Tibial artery (tissue), 4 donors: ENCODE data around the gene OPN3.
"Not testable (repeated sequence)": the region's sequence is repeated elsewhere in the genome, so short reads cannot be mapped to it uniquely, and the experiment has no call there.

Experiments used
- DNase-seq, 2 donors: peaks; one replicate each; pipeline ENCODE4 v3.0.0-alpha.2; 2019
- H3K27ac ChIP-seq, 2 donors: fragments of 200-600 bp; sonication (generic) in 1 of 2; 1 replicate in 1 of 2; 2 replicates in 1 of 2; pipeline ENCODE4 v1.5.1; 2018 to 2019; ENCODE audit warnings: mild to moderate bottlenecking in 1 of 2
- H3K27me3 ChIP-seq, 2 donors: fragments of 200-600 bp; sonication (generic) in 1 of 2; one replicate each; pipeline versions ENCODE4 v1.5.1 to v1.6.0; 2016 to 2019
- H3K36me3 ChIP-seq, 3 donors: fragments of 200-600 bp; sonication (generic) in 2 of 3; one replicate each; pipeline ENCODE4 v1.5.1; 2016 to 2019; ENCODE audit warnings: mild to moderate bottlenecking in 2 of 3
- H3K4me1 ChIP-seq, 4 donors: fragments of 200-600 bp; sonication (generic) in 2 of 4; 1 replicate in 3 of 4; 2 replicates in 1 of 4; pipeline ENCODE4 v1.5.1; 2016 to 2019
- H3K4me3 ChIP-seq, 2 donors: fragments of 200-600 bp; sonication (generic) in 1 of 2; 1 replicate in 1 of 2; 2 replicates in 1 of 2; pipeline ENCODE4 v1.5.1; 2018 to 2019; ENCODE audit warnings: mild to moderate bottlenecking in 2 of 2
- H3K9me3 ChIP-seq, 3 donors: fragments of 200-600 bp; sonication (generic) in 1 of 3; one replicate each; pipeline ENCODE4 v1.5.1; 2016 to 2019
- CTCF ChIP-seq, 2 experiments: fragments of 200-600 bp in 1 of 2; fragments of 450-650 bp in 1 of 2; IDR thresholded peaks; one replicate each; pipeline ENCODE4 v1.5.1; 2017 to 2019; ENCODE audit warnings: antibody characterized with exemption in 2 of 2, mild to moderate bottlenecking in 1 of 2, moderate library complexity in 1 of 2
- intact Hi-C: fragments of 100-400 bp; cut with DNase I; formaldehyde crosslinking; loops from one replicate; pipeline ENCODE4 v1.15.0; 2023; ENCODE audit warnings: low total_unique reads

The OPN3 gene

GRCh38 chr1:241674805-241675384 lies 34.7 kb upstream of the OPN3 start:
- intact Hi-C loops: no loop called here
- Histone ChIP-seq H3K27me3 (no peaks in the 10 kb centered on the region), H3K4me3 (no peak overlapping the region), H3K36me3 (no peaks in the 10 kb centered on the region), H3K27ac (no peak overlapping the region), H3K4me1 (no peaks in the 10 kb centered on the region), H3K9me3 (no peaks in the 10 kb centered on the region)
- no peak for TF ChIP-seq CTCF (IDR thresholded peaks at IDR 0.05)
- DNase-seq: no peak

- no peak for TF ChIP-seq CTCF (IDR thresholded peaks at IDR 0.05)
- no peaks in the 10 kb centered on the region for H3K27me3 ChIP-seq
- intact Hi-C loops: no loop called here
- H3K4me1 ChIP-seq: no peaks in the 10 kb centered on the region
- no peaks in the 10 kb centered on the region for H3K36me3 ChIP-seq
- H3K27ac ChIP-seq: no peak overlapping the region
- DNase-seq: no peak
- no peaks in the 10 kb centered on the region for H3K9me3 ChIP-seq
- no peak overlapping the region for H3K4me3 ChIP-seq
Observed at GRCh38 chr1:241672301-241672700, 32.1 kb upstream of the OPN3 start.

GRCh38 chr1:241666419-241666818 lies 26.2 kb upstream of the OPN3 start:
- intact Hi-C loops: no loop called here
- Histone ChIP-seq H3K27me3 (no peaks in the 10 kb centered on the region), H3K27ac (no peak overlapping the region), H3K4me1 (no peaks in the 10 kb centered on the region), H3K36me3 (no peaks in the 10 kb centered on the region), H3K4me3 (no peak overlapping the region), H3K9me3 (no peaks in the 10 kb centered on the region)
- no peak for TF ChIP-seq CTCF (IDR thresholded peaks at IDR 0.05)
- DNase-seq: no peak

GRCh38 chr1:241660424-241660972 lies 20.3 kb upstream of the OPN3 start:
- Histone ChIP-seq H3K9me3 (no peaks in the 10 kb centered on the region), H3K36me3 (no peaks in the 10 kb centered on the region), H3K27ac (no peak overlapping the region), H3K4me1 (no peaks in the 10 kb centered on the region), H3K27me3 (no peaks in the 10 kb centered on the region), H3K4me3 (no peak overlapping the region)
- no peak for DNase-seq
- TF ChIP-seq CTCF (IDR thresholded peaks at IDR 0.05): no peak
- intact Hi-C loops: no loop called here

- intact Hi-C loops, H3K9me3 ChIP-seq, H3K27me3 ChIP-seq, H3K4me3 ChIP-seq, DNase-seq, H3K27ac ChIP-seq, H3K4me1 ChIP-seq, H3K36me3 ChIP-seq: not testable (repeated sequence)
Observed at GRCh38 chr1:241659016-241659415, 18.8 kb upstream of the OPN3 start.

- H3K9me3 ChIP-seq: no peaks in the 10 kb centered on the region
- H3K4me3 ChIP-seq: no peak overlapping the region
- no peaks in the 10 kb centered on the region for H3K27me3 ChIP-seq
- TF ChIP-seq CTCF (IDR thresholded peaks at IDR 0.05): no peak
- no peaks in the 10 kb centered on the region for H3K36me3 ChIP-seq
- intact Hi-C loops: no loop called here
- no peaks in the 10 kb centered on the region for H3K4me1 ChIP-seq
- no peak overlapping the region for H3K27ac ChIP-seq
- no peak for DNase-seq
Observed at GRCh38 chr1:241658081-241658793, 18.1 kb upstream of the OPN3 start.
